NCI-H524 (cell line): ENCODE results near the gene GTF2H2.
"Not testable (repeated sequence)": the region's sequence is repeated elsewhere in the genome, so short reads cannot be mapped to it uniquely, and the experiment has no call there.

Source experiments
- DNase-seq, 2 experiments: peaks; one replicate each; lab custom pipeline; 2025; lab: John Stamatoyannopoulos, UW

Gene GTF2H2

GRCh38 chr5:71013575-71013974 lies 53.9 kb downstream of the GTF2H2 start:
- DNase-seq: no peak

- DNase-seq: no peak
Measured at GRCh38 chr5:71011194-71011792, 56.2 kb downstream of the GTF2H2 start.

DNA sequence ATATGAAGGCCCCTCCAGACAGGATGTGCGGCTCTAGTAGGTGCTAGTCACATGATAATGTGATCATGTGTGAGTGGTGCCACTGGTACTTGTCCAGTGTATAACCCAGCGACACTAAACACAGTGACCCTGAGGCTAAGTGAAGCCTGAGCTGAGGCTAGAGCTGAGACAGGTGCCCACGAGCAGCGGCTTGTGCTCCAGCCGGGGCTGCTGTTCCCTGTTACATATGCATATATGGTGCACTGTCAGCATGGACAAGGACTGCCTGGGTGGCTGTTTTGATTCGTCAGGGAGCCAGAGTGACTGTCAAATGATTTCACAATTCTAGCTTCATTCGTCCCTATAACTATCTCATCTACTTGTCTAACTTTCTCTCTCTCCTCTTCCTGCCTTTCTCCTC lies 60.5 kb downstream of the GTF2H2 start:
- not testable (repeated sequence) for DNase-seq
